ENCODE data around the gene ATP10D. TPM values are rescaled to one million over a fixed set of nuclear protein-coding genes. Genes with fewer than 3 reads are reported as not detected.

ATP10D gene
- total and polyA plus RNA-seq, 9 of the 15 experiments (the other 6 are each of a cell fraction or from before 2014, with no cell fraction given), result 0.10 to 0.36 (median 0.19) TPM; not detected in 1

DNA sequence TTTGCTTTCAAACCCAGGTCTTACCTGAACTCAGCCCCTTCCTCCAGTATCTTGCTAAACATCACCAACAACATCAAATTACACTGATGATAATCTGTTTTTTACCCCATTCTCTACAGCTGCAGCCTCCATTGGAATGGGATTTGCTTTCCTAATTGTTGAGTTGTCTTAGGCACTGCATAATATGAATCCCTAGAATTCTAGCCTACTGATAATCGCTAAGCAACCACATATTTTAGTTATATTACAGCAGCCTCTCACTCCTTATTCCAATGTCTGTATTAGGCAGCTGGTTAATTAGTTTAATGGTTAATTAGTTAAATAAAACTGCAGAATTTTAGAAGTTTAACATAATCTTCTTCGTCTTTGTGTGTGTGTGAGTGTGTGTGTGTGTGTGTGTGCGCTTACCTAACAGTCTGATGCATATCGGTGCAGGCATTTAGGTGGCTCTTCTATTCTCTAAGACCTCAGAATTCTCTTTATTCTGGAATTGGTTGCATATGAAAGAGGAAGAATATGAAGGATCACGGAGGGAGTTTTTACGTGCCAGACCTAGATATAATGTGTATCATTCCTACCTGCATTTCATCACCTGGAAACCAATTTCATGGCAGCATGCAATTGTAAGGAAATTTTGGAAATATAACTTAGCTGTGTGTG is 16.2 kb upstream of the ATP10D start:
- ChIA-PET CTCF (ENCODE audit: low intra/inter-chr PET ratio) (no interaction called here), POLR2A (no interaction called here)
- Histone ChIP-seq H3K36me3 (ENCODE audit: control insufficient read depth, insufficient read depth, low read length) (no peaks in the 10 kb centered on the region), H3K27me3 (ENCODE audit: control insufficient read depth in 2 of 2, insufficient read depth in 2 of 2, low read length in 2 of 2) (peaks cover 0 to 7% of the 10 kb centered on the region in 2 experiments; a peak in 1 of 5 replicates), H3K4me2 (ENCODE audit: insufficient read depth, low read length) (no peak overlapping the region), H3K9ac (ENCODE audit: insufficient read depth in 1 of 2, low read depth in 2 of 2, low read length in 2 of 2) (no peak overlapping the region), H3K4me3 (no peak overlapping the region), H3K9me3 (replicated peaks; ENCODE audit: control insufficient read depth, insufficient read depth, low read depth, low read length) (no peaks in the 10 kb centered on the region), H3K79me2 (ENCODE audit: control insufficient read depth, insufficient read depth, low read length) (no peaks in the 10 kb centered on the region), H3K4me1 (replicated peaks in 1 of 2; ENCODE audit: control insufficient read depth in 2 of 2, insufficient read depth in 2 of 2, low read length in 2 of 2) (no peaks in the 10 kb centered on the region; a peak in 1 of 5 replicates), H3K9me1 (ENCODE audit: control insufficient read depth, insufficient read depth, low read length) (no peaks in the 10 kb centered on the region), H4K20me1 (replicated peaks; ENCODE audit: control insufficient read depth, insufficient read depth, low read length) (no peaks in the 10 kb centered on the region), H2AFZ (ENCODE audit: low read depth, low read length) (no peak overlapping the region), H3K27ac (ENCODE audit: extremely low read depth, low read depth, low read length) (no peak overlapping the region)
- FAIRE-seq, result no peak
- intact Hi-C loops (cut with micrococcal nuclease), result no loop called here
- DNase-seq (ENCODE audit: extremely low read depth in 1 of 4, low spot score in 3 of 4), result no peak
- BruUV-seq (replicated peaks), result no TSS peak
- in situ Hi-C loops (cut with MboI), result no loop called here
- no peak for ATAC-seq
- WGBS (ENCODE audit: insufficient coverage, low coverage, missing lambda C conversion rate), result 1% methylated on average over 6 of the region's 6 CpGs
- TF ChIP-seq CCAR2 (IDR thresholded peaks at IDR 0.05; ENCODE audit: low read depth, low read length) (no peak), RFX1 (IDR thresholded peaks at IDR 0.05) (peak; percentile 38; the same call in 1 of the 2 replicates)

DNA sequence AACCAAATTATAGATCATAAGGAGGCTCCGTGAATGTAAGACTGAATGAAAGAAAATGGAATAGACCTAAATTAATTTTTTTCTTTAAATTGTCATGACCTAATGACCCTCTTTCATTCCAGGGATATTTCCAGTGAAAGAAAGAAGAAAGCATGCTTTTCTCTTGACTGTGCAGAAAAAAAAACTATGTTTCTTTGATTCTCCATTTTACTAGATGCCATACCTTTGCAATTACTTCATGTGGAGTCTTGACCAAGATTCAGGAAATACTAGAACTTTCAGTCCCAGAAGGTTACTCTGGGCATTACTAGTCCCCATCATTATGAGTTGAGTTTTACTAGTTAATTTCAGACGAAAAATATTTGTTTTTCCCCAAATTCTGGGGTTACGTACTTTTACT is 15.1 kb upstream of the ATP10D start:
- CTCF ChIA-PET (ENCODE audit: low intra/inter-chr PET ratio), result no interaction called here
- TF ChIP-seq, protein P1, sequence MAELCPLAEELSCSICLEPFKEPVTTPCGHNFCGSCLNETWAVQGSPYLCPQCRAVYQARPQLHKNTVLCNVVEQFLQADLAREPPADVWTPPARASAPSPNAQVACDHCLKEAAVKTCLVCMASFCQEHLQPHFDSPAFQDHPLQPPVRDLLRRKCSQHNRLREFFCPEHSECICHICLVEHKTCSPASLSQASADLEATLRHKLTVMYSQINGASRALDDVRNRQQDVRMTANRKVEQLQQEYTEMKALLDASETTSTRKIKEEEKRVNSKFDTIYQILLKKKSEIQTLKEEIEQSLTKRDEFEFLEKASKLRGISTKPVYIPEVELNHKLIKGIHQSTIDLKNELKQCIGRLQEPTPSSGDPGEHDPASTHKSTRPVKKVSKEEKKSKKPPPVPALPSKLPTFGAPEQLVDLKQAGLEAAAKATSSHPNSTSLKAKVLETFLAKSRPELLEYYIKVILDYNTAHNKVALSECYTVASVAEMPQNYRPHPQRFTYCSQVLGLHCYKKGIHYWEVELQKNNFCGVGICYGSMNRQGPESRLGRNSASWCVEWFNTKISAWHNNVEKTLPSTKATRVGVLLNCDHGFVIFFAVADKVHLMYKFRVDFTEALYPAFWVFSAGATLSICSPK (IDR thresholded peaks at IDR 0.05; ENCODE audit: borderline replicate concordance), result no peak
- TF ChIP-seq CBX3 (IDR thresholded peaks at IDR 0.05; ENCODE audit: borderline replicate concordance in 1 of 2, low read length in 2 of 2) (no peak), ZSCAN32 (CRISPR knock-in tag; IDR thresholded peaks at IDR 0.05) (no peak), ZNF253 (CRISPR knock-in tag; conservative IDR thresholded peaks at IDR 0.05) (no peak), LEF1 (IDR thresholded peaks at IDR 0.05) (no peak), XRCC4 (IDR thresholded peaks at IDR 0.05; ENCODE audit: extremely low read depth, insufficient read depth, insufficient read length) (no peak), SMAD4 (CRISPR knock-in tag; conservative IDR thresholded peaks at IDR 0.05) (no peak), CCAR2 (IDR thresholded peaks at IDR 0.05; ENCODE audit: low read depth, low read length) (no peak)
- TF ChIP-seq, protein P2, sequence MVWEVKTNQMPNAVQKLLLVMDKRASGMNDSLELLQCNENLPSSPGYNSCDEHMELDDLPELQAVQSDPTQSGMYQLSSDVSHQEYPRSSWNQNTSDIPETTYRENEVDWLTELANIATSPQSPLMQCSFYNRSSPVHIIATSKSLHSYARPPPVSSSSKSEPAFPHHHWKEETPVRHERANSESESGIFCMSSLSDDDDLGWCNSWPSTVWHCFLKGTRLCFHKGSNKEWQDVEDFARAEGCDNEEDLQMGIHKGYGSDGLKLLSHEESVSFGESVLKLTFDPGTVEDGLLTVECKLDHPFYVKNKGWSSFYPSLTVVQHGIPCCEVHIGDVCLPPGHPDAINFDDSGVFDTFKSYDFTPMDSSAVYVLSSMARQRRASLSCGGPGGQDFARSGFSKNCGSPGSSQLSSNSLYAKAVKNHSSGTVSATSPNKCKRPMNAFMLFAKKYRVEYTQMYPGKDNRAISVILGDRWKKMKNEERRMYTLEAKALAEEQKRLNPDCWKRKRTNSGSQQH (CRISPR knock-in tag; IDR thresholded peaks at IDR 0.05), result no peak
- TF ChIP-seq, protein P3, sequence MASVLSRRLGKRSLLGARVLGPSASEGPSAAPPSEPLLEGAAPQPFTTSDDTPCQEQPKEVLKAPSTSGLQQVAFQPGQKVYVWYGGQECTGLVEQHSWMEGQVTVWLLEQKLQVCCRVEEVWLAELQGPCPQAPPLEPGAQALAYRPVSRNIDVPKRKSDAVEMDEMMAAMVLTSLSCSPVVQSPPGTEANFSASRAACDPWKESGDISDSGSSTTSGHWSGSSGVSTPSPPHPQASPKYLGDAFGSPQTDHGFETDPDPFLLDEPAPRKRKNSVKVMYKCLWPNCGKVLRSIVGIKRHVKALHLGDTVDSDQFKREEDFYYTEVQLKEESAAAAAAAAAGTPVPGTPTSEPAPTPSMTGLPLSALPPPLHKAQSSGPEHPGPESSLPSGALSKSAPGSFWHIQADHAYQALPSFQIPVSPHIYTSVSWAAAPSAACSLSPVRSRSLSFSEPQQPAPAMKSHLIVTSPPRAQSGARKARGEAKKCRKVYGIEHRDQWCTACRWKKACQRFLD (CRISPR knock-in tag; IDR thresholded peaks at IDR 0.05), result no peak

More for the DNA sequence above, 15.1 kb upstream of the ATP10D start:
- no peaks in the 10 kb centered on the region for H3K4me1 ChIP-seq (replicated peaks in 1 of 2; ENCODE audit: control insufficient read depth in 2 of 2, insufficient read depth in 2 of 2, low read length in 2 of 2)
- no TSS peak for BruUV-seq (replicated peaks)
- no peaks in the 10 kb centered on the region for H4K20me1 ChIP-seq (replicated peaks; ENCODE audit: control insufficient read depth, insufficient read depth, low read length)
- intact Hi-C loops (cut with micrococcal nuclease), result no loop called here
- H3K9ac ChIP-seq (ENCODE audit: insufficient read depth in 1 of 2, low read depth in 2 of 2, low read length in 2 of 2), result no peak overlapping the region
- in situ Hi-C loops (cut with MboI), result no loop called here
- peaks cover 0 to 7% of the 10 kb centered on the region in 2 experiments; a peak in 2 of 5 replicates for H3K27me3 ChIP-seq (ENCODE audit: control insufficient read depth in 2 of 2, insufficient read depth in 2 of 2, low read length in 2 of 2)
- no peak for DNase-seq (ENCODE audit: extremely low read depth in 1 of 4, low spot score in 3 of 4)
- H2AFZ ChIP-seq (ENCODE audit: low read depth, low read length), result no peak overlapping the region
- POLR2A ChIA-PET, result no interaction called here
- no peak for FAIRE-seq
- 2% methylated on average over 3 of the region's 3 CpGs for WGBS (ENCODE audit: insufficient coverage, low coverage, missing lambda C conversion rate)
- H3K9me3 ChIP-seq (replicated peaks; ENCODE audit: control insufficient read depth, insufficient read depth, low read depth, low read length), result no peaks in the 10 kb centered on the region
- no peaks in the 10 kb centered on the region for H3K79me2 ChIP-seq (ENCODE audit: control insufficient read depth, insufficient read depth, low read length)
- ATAC-seq, result no peak
- H3K4me2 ChIP-seq (ENCODE audit: insufficient read depth, low read length), result no peak overlapping the region
- H3K4me3 ChIP-seq, result no peak overlapping the region
- H3K9me1 ChIP-seq (ENCODE audit: control insufficient read depth, insufficient read depth, low read length), result no peaks in the 10 kb centered on the region
- no peaks in the 10 kb centered on the region for H3K36me3 ChIP-seq (ENCODE audit: control insufficient read depth, insufficient read depth, low read length)
- H3K27ac ChIP-seq (ENCODE audit: extremely low read depth, low read depth, low read length), result no peak overlapping the region
